GM18951 (cell line): ENCODE data around the gene PGBD5.

Source experiments
- POLR2A ChIP-seq: IDR thresholded peaks from 4 replicates; pipeline ENCODE4 v1.6.1; 2011; ENCODE audit warnings: mild to moderate bottlenecking; ENCODE audit not compliant: insufficient read length, insufficient read depth; ENCODE audit errors: extremely low read depth
- in situ Hi-C: fragments of 300-500 bp; cut with MboI; formaldehyde crosslinking; loops from one replicate; pipeline ENCODE4 v1.12.0; 2022; ENCODE audit warnings: low sequenced_read_pairs, mixed read lengths, inconsistent platforms; ENCODE audit not compliant: unreplicated experiment

The PGBD5 gene

GRCh38 chr1:230441183-230442029, 15.3 kb upstream of the PGBD5 start:
- in situ Hi-C loops: no loop called here
- no peak for TF ChIP-seq POLR2A

- TF ChIP-seq POLR2A: no peak
- in situ Hi-C loops: no loop called here
Measured at GRCh38 chr1:230435108-230435507, 9.0 kb upstream of the PGBD5 start.

GRCh38 chr1:230431527-230431926, 5.4 kb upstream of the PGBD5 start:
- TF ChIP-seq POLR2A: no peak
- in situ Hi-C loops: no loop called here

GRCh38 chr1:230430499-230430898, 4.4 kb upstream of the PGBD5 start:
- in situ Hi-C loops: no loop called here
- TF ChIP-seq POLR2A: no peak

- no peak for TF ChIP-seq POLR2A
- in situ Hi-C loops: no loop called here
Measured at GRCh38 chr1:230429067-230429735, 3.1 kb upstream of the PGBD5 start.

- TF ChIP-seq POLR2A: no peak
- in situ Hi-C loops: no loop called here
Measured at GRCh38 chr1:230427981-230428380, 1.8 kb upstream of the PGBD5 start.

GRCh38 chr1:230427094-230427876, 1.2 kb upstream of the PGBD5 start:
- no peak for TF ChIP-seq POLR2A
- in situ Hi-C loops: no loop called here

GRCh38 chr1:230425252-230426091, 660 bp downstream of the PGBD5 start:
- no peak for TF ChIP-seq POLR2A
- in situ Hi-C loops: no loop called here

- in situ Hi-C loops: no loop called here
Measured at GRCh38 chr1:230424391-230425251, 1.5 kb downstream of the PGBD5 start.

GRCh38 chr1:230423951-230424350, 2.2 kb downstream of the PGBD5 start:
- in situ Hi-C loops: no loop called here

More at GRCh38 chr1:230424391-230425251, 1.5 kb downstream of the PGBD5 start:
- no peak for TF ChIP-seq POLR2A

GRCh38 chr1:230423261-230423660, 2.9 kb downstream of the PGBD5 start:
- no peak for TF ChIP-seq POLR2A
- in situ Hi-C loops: no loop called here

More at GRCh38 chr1:230423951-230424350, 2.2 kb downstream of the PGBD5 start:
- TF ChIP-seq POLR2A: no peak
